Uterus (tissue), 2 donors: ENCODE results near the gene SLC29A1.

Experiments
- POLR2A ChIP-seq, 2 donors: fragments of 450-650 bp; IDR thresholded peaks; one replicate each; pipeline ENCODE4 v1.6.1; 2016; ENCODE audit warnings: antibody characterized with exemption in 2 of 2, mild to moderate bottlenecking in 1 of 2, moderate library complexity in 1 of 2
- TF ChIP-seq, protein P1 (sequence below), 4 experiments: fragments of 200-600 bp in 2 of 4; fragments of 450-650 bp in 2 of 4; sonication (generic) in 2 of 4; IDR thresholded peaks; one replicate each; pipeline ENCODE4 v1.5.1; 2016 to 2019; ENCODE audit warnings: antibody characterized with exemption in 4 of 4, mild to moderate bottlenecking in 2 of 4, moderate library complexity in 1 of 4

DNA sequence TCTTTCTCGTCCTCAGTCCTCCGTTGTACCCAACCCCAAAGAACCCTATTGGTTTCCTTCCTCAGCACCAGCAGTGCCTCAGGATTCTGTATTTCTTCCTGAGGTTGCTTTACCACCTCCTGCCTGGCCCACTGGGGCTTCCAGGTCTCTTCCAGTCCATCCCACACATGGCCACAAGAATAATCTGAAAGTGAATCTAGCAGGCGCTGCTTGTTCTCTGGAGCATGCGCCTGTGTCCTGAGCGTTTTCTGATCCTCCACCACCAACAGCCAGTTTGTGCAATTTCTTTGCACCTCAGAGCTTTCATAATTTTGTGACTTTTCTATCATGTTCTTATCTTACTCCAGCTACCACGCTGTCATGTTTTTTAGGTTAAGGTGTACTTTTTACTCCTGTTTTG, 11.9 kb downstream of the SLC29A1 start:
- TF ChIP-seq, protein P1, sequence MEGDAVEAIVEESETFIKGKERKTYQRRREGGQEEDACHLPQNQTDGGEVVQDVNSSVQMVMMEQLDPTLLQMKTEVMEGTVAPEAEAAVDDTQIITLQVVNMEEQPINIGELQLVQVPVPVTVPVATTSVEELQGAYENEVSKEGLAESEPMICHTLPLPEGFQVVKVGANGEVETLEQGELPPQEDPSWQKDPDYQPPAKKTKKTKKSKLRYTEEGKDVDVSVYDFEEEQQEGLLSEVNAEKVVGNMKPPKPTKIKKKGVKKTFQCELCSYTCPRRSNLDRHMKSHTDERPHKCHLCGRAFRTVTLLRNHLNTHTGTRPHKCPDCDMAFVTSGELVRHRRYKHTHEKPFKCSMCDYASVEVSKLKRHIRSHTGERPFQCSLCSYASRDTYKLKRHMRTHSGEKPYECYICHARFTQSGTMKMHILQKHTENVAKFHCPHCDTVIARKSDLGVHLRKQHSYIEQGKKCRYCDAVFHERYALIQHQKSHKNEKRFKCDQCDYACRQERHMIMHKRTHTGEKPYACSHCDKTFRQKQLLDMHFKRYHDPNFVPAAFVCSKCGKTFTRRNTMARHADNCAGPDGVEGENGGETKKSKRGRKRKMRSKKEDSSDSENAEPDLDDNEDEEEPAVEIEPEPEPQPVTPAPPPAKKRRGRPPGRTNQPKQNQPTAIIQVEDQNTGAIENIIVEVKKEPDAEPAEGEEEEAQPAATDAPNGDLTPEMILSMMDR (IDR thresholded peaks at IDR 0.05): no peak
- TF ChIP-seq POLR2A (IDR thresholded peaks at IDR 0.05): no peak
